ENCODE measurements around the gene CLEC2D.
A peak's percentile ranks its signal among the peaks of the same experiment; 100 is the strongest.
"Not testable (repeated sequence)": the region's sequence is repeated elsewhere in the genome, so short reads cannot be mapped to it uniquely, and the experiment has no call there.

Gene CLEC2D

GRCh38 chr12:9669534-9669933 is at the start of gene CLEC2D:
Gene CLEC2D (plus strand): TSS chr12:9669713. CDS start chr12:9669735, 22 bp downstream.
- DNase-seq: no peak

GRCh38 chr12:9625019-9625418 is 44.5 kb upstream of the CLEC2D start:
- DNase-seq: no peak

GRCh38 chr12:9626291-9626690 is 43.2 kb upstream of the CLEC2D start:
- no peak for DNase-seq

GRCh38 chr12:9626821-9627220 is 42.7 kb upstream of the CLEC2D start:
- no peak for DNase-seq

- DNase-seq: no peak
Observed at GRCh38 chr12:9632766-9633165, 36.7 kb upstream of the CLEC2D start.

GRCh38 chr12:9634177-9634803 is 35.2 kb upstream of the CLEC2D start:
- peak; percentile 16 for DNase-seq

- no peak for DNase-seq
Observed at GRCh38 chr12:9634969-9635754, 34.4 kb upstream of the CLEC2D start.

- no peak for DNase-seq
Observed at GRCh38 chr12:9636150-9636850, 33.2 kb upstream of the CLEC2D start.

- no peak for DNase-seq
Observed at GRCh38 chr12:9636851-9637206, 32.7 kb upstream of the CLEC2D start.

GRCh38 chr12:9640024-9640423 is 29.5 kb upstream of the CLEC2D start:
- no peak for DNase-seq

- DNase-seq: no peak
Observed at GRCh38 chr12:9642606-9643265, 26.8 kb upstream of the CLEC2D start.

- no peak for DNase-seq
Observed at GRCh38 chr12:9643266-9643660, 26.2 kb upstream of the CLEC2D start.

GRCh38 chr12:9644985-9645551 is 24.4 kb upstream of the CLEC2D start:
- DNase-seq: not testable (repeated sequence)

- no peak for DNase-seq
Observed at GRCh38 chr12:9646794-9647781, 22.4 kb upstream of the CLEC2D start.

GRCh38 chr12:9647825-9648700 is 21.4 kb upstream of the CLEC2D start:
- DNase-seq: peak; percentile 89

- DNase-seq: no peak
Observed at GRCh38 chr12:9648701-9649531, 20.6 kb upstream of the CLEC2D start.

GRCh38 chr12:9649532-9649940 is 20.0 kb upstream of the CLEC2D start:
- no peak for DNase-seq

- no peak for DNase-seq
Observed at GRCh38 chr12:9650151-9650576, 19.3 kb upstream of the CLEC2D start.

GRCh38 chr12:9651265-9651729 is 18.2 kb upstream of the CLEC2D start:
- no peak for DNase-seq

GRCh38 chr12:9660046-9660445 is 9.5 kb upstream of the CLEC2D start:
- no peak for DNase-seq
